T-helper 1 cell treated with Interleukin-12 subunit alpha and Interleukin-12 subunit beta and Interleukin-4 antibody, amounts not matched to agents 30 μg/mL and 1 μg/mL, for 36 hours (primary cell): ENCODE measurements around the gene SLC8B1.
"Not testable (repeated sequence)": the region's sequence is repeated elsewhere in the genome, so short reads cannot be mapped to it uniquely, and the experiment has no call there.

Experiments
- H3K27ac Mint-ChIP-seq: one replicate; pipeline ENCODE4 v1.8.0; 2021; ENCODE audit warnings: mild to moderate bottlenecking, mixed read lengths
- H3K27me3 Mint-ChIP-seq: one replicate; pipeline ENCODE4 v1.8.0; 2021; ENCODE audit warnings: low read depth, mixed read lengths
- H3K36me3 Mint-ChIP-seq: one replicate; pipeline ENCODE4 v1.8.0; 2021; ENCODE audit warnings: low read depth, mixed read lengths
- H3K4me1 Mint-ChIP-seq: one replicate; pipeline ENCODE4 v1.8.0; 2021; ENCODE audit warnings: low read depth, mixed read lengths
- H3K4me3 Mint-ChIP-seq: one replicate; pipeline ENCODE4 v1.8.0; 2021; ENCODE audit warnings: mild to moderate bottlenecking, moderate library complexity, mixed read lengths
- H3K9me3 Mint-ChIP-seq: one replicate; pipeline ENCODE4 v1.8.0; 2021; ENCODE audit warnings: mixed read lengths

Gene SLC8B1

DNA sequence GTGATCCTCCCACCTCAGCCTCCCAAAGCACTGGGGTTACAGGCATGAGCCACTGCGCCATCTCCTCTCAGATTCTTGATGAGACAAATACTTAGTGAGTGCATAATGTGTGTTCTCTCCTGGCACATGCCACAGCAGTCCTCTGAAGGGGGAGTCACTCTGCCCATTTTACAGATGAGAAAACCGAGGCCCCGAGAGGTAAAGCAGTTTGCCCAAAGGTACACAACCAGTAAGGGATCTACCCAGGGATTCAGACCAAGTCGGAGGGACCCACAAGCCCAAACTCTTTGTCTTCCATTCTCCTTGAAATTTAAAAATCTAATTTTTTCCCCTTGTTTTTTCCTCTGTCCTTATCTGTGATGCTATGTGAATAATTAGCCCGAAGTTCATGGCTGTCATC is 29.8 kb upstream of the SLC8B1 start:
- no peak overlapping the region for H3K4me3 Mint-ChIP-seq
- peaks cover 10% of the 10 kb centered on the region for H3K4me1 Mint-ChIP-seq
- H3K27ac Mint-ChIP-seq: no peak overlapping the region
- H3K27me3 Mint-ChIP-seq: no peaks in the 10 kb centered on the region
- H3K36me3 Mint-ChIP-seq: no peaks in the 10 kb centered on the region
- H3K9me3 Mint-ChIP-seq: no peaks in the 10 kb centered on the region

DNA sequence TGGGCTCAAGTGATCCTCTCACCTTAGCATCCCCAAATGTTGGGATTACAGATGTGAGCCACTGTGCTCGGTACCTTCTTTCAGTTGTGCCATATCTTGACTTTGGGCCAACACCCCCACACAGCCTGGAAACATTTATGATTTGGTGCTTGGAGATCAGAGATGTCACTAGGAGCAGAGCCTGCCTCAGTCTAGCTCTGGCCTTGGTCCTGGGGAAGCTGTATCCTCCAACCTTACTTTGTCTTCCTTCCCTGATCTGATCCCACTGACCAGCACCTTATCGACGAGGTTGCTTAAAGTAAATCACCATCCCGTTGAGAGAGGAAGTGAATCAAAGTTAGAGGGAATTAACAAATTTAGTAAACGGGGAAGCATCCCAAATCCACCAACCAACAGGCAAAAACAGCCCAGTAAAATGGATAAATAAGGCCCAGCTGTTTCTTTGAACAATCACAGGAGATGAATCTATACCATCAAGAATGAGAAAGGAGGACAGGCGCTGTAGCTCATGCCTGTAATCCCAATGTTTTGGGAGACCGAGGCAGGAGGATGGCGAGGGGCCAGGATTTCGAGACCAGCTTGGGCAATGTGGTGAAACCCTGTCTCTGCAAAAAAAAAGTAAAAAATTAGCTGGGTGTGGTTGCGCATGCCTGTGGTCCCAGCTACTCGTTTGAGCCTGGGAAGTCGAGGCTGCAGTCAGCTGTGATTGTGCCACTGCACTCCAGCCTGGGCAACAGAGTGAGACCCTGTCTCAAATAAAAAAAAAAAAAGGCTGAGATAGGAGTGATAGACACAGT is 26.9 kb upstream of the SLC8B1 start:
- Mint-ChIP-seq H3K9me3 (no peaks in the 10 kb centered on the region), H3K4me1 (peaks cover 16% of the 10 kb centered on the region), H3K36me3 (no peaks in the 10 kb centered on the region), H3K4me3 (no peak overlapping the region), H3K27me3 (no peaks in the 10 kb centered on the region), H3K27ac (no peak overlapping the region)

DNA sequence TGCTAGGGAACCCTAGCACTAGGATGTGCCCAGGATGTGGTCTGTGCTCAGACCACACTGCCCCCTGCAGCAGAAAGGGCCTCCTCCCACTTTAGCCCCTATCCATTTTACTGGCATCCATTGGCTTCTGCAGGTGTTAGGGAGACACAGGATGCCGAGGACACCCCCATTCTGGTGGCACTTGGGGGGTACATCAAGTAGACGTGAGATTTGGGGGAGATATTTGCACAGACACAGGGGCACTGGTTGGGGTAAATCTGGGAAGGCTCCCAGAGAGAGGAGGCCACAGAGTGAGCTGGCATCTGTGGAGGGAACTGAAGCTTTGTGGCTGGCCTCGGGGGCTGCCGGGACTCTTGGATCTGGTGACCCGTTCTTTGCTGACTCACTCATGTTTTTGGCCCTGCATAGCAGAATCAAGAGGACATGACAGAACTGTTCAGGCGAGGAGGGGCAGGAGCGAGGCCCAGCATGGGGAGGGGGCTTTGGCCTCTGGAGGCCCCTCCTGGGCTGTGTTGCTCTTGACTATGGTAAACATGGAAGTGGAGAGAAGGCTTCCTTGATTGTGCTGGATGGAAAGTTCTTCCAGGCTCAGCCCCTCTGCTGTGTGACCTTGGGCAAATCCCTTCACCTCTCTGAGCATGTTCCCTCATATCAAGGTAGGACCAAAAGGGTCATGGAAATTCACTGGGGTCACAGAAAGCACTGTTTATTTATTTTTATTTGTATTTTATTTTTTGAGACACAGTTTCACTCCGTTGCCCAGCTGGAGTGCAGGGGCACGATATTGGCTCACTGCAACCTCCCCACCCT is 25.2 kb upstream of the SLC8B1 start:
- no peaks in the 10 kb centered on the region for H3K27me3 Mint-ChIP-seq
- H3K4me1 Mint-ChIP-seq: peaks cover 14% of the 10 kb centered on the region
- H3K4me3 Mint-ChIP-seq: peak overlapping the region; percentile 87
- no peaks in the 10 kb centered on the region for H3K36me3 Mint-ChIP-seq
- no peaks in the 10 kb centered on the region for H3K9me3 Mint-ChIP-seq
- no peak overlapping the region for H3K27ac Mint-ChIP-seq

DNA sequence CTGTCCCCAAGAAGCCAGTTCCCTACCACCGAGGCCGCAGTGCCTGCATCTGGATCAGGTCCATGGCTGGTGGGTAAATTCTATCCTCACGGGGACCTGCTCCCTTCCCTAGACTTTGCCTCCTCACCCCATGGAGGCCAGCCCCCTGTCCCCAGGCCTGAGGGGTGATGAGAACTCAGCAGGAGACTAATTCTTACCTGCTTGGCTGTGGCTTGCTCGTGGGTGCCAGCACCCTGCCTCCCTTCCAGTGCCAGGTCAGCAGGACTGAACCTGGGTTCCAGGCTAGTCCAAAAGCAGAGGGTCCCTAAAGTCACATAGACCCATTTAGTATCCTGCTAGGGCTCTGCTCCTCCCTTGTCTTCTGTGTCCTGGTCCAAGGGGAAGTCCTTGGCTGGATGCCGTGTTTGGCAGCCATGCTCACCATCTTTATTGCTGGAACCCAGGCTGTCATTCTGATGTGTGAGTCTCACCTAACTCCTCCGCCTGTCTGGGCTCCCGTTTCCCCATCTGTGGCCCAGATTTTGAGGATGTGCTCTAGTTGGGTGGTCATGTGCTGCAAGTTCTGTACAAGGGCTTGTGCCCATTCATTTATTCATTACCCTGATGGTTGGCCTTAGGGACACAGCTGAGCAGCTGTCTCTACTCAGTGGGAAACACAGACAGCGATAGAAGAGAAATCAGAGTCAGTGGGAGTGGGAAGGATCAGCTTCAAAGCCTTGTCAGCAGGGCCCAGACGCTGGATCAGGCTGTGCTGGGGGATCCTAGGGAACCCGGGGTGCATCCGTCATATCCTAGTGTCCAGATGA is 24.4 kb upstream of the SLC8B1 start:
- Mint-ChIP-seq H3K27me3 (no peaks in the 10 kb centered on the region), H3K4me3 (peak overlapping the region; percentile 87), H3K36me3 (no peaks in the 10 kb centered on the region), H3K27ac (peak overlapping the region; percentile 64), H3K9me3 (no peaks in the 10 kb centered on the region), H3K4me1 (peaks cover 14% of the 10 kb centered on the region)

DNA sequence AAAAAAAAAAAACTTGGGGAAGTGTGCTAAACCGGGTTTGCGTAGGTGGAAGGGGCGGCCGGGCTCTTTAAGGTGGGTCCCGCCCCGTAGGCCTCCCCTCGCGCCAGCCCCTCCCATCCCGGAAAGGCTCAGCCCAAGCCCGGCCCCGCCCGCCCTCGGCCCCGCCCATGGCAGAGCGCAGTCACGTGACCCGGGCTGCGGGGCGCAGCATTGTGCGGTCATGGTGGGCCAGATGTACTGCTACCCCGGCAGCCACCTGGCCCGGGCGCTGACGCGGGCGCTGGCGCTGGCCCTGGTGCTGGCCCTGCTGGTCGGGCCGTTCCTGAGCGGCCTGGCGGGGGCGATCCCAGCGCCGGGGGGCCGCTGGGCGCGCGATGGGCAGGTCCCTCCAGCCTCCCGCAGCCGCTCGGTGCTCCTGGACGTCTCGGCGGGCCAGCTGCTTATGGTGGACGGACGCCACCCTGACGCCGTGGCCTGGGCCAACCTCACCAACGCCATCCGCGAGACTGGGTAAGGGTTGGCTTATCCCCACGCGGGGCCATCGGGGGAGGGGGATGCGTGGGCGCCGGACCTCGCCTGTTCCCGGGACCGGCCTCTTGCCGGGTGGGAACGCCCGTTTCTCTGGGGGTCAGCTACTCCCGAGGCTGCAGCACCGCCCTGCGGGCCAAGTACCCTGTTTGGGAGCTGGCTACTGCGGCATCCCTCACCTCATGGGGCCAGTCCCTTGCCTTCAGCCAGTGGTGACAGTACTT is 23.6 kb upstream of the SLC8B1 start, which contains the start of gene PLBD2:
PLBD2 (plus strand) TSS at position 207 of the 752 bp plus-strand sequence; CDS start at position 221, 14 bp downstream.
- Mint-ChIP-seq H3K27ac (peak within 1 kb of the TSS; percentile 64), H3K4me3 (peak within 1 kb of the TSS; percentile 87), H3K27me3 (no peaks in the 10 kb centered on the region), H3K36me3 (no peaks in the 10 kb centered on the region), H3K9me3 (no peaks in the 10 kb centered on the region), H3K4me1 (peaks cover 14% of the 10 kb centered on the region)

DNA sequence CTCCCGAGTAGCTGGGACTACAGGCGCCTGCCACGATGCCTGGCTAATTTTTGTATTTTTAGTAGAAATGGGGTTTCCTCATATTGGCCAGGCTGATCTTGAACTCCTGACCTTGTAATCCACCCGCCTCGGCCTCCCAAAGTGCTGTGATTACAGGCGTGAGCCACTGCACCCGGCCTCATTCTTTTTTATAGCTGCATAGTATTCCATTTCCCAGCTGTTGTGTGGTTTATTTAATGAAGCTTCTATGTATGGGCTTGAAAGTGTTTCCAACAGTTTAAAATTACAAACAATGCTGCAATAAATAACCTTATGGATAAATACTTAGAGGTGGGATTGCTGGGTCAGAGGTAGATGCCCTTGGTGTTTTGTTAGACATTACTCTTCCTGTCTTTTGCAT is 19.3 kb upstream of the SLC8B1 start:
- not testable (repeated sequence) for H3K27ac Mint-ChIP-seq, H3K4me3 Mint-ChIP-seq
- peaks cover 20% of the 10 kb centered on the region for H3K27me3 Mint-ChIP-seq

DNA sequence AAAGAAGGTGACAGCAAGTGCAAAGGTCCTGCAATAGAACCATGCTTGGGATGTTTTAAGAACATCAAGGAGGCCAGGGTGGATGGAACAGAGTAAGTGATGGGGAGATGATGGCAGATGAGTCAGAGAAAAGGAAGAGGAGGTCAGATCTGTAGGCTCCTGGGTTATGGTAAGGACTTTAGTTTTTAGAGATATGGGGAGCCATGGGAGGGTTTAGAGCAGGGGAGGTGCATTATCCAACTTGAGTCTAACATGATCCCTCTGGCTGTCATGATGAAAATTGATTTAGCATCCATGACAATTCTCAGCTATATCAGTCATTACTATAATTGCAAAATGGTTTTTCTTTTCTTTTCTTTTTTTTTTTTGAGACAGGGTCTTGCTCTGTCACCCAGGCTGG is 16.2 kb upstream of the SLC8B1 start:
- peaks cover 23% of the 10 kb centered on the region for H3K27me3 Mint-ChIP-seq
- no peaks in the 10 kb centered on the region for H3K36me3 Mint-ChIP-seq
- H3K9me3 Mint-ChIP-seq: no peaks in the 10 kb centered on the region
- no peak overlapping the region for H3K4me3 Mint-ChIP-seq
- no peaks in the 10 kb centered on the region for H3K4me1 Mint-ChIP-seq
- no peak overlapping the region for H3K27ac Mint-ChIP-seq

More for the DNA sequence above, 19.3 kb upstream of the SLC8B1 start:
- H3K4me1 Mint-ChIP-seq, H3K36me3 Mint-ChIP-seq, H3K9me3 Mint-ChIP-seq: not testable (repeated sequence)

DNA sequence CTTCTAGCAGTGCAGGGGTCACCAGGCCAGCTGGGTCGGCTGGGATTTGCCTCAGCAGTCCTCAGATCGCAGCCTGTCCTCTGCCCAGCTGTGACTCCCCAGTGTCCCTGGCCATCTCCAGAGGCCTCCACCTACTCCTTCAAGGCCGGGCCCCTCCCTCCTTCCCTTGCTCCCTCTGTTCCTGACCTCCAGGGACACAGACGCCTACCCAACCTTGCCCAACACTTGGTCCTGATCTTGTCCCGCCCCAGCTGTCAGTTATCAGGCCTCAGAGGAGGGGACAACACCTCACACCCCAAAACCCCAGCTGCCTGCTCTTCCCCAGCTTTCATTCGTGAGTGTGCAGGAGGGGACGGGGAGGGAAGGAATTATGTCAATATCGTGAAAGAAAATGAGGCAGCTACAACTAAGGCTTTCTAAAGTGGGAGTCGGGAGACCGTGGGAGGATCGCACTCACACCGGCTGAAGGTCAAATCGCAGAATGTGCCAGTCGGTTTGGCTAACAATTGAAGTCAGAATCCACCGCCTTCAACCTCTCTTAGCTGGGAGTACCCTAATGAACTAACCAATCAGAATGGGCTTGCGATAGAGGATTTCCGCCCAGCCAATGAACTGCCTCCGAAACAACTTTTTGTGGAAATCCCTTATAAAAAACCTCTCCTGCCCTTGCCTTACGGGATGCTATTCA is 14.1 kb upstream of the SLC8B1 start:
- Mint-ChIP-seq H3K36me3 (no peaks in the 10 kb centered on the region), H3K27me3 (peaks cover 23% of the 10 kb centered on the region), H3K9me3 (no peaks in the 10 kb centered on the region), H3K4me1 (no peaks in the 10 kb centered on the region), H3K4me3 (no peak overlapping the region), H3K27ac (no peak overlapping the region)

DNA sequence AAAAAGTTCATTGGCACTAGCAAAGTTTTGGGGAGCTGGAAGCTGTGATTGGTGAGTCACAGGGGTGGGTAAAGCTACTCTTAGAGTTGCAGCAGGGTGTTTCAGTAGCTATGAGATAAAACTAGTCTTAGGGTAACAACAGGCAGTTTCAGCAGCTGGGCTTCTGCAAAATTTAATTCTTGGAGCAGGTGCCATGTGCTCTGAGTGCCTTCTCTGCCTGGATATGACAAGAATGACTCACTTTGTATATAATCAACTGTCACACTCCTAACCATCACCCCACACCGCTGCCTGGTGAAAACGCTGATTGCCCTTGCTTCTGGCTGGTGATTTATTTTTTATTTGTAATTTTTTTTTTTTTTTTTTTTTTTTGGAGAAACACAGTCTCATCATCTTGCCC is 13.0 kb upstream of the SLC8B1 start:
- Mint-ChIP-seq H3K36me3 (no peaks in the 10 kb centered on the region), H3K4me1 (no peaks in the 10 kb centered on the region), H3K9me3 (no peaks in the 10 kb centered on the region), H3K27me3 (peaks cover 21% of the 10 kb centered on the region), H3K4me3 (no peak overlapping the region), H3K27ac (no peak overlapping the region)

DNA sequence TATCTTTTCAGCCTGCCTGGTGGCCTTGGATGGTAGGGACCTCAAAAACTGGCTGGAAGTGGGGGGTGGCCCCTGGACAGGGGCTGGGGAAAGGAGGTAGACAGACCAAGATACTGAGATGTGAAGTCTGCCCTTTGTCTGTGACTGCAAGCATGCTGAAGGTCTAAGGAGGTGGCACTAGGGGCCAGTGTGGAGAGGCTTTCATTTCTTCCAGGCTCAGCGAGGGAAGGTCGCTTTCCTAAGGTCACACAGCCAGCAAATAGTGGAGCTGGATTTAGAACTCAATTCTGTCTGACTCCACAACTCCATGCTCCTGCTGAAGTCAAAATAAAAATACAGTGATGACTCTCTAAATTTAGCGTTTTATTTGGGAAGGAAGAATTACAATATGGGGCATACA is 12.2 kb upstream of the SLC8B1 start:
- Mint-ChIP-seq H3K27me3 (peaks cover 15% of the 10 kb centered on the region), H3K9me3 (no peaks in the 10 kb centered on the region), H3K4me1 (no peaks in the 10 kb centered on the region), H3K36me3 (no peaks in the 10 kb centered on the region), H3K4me3 (no peak overlapping the region), H3K27ac (no peak overlapping the region)

DNA sequence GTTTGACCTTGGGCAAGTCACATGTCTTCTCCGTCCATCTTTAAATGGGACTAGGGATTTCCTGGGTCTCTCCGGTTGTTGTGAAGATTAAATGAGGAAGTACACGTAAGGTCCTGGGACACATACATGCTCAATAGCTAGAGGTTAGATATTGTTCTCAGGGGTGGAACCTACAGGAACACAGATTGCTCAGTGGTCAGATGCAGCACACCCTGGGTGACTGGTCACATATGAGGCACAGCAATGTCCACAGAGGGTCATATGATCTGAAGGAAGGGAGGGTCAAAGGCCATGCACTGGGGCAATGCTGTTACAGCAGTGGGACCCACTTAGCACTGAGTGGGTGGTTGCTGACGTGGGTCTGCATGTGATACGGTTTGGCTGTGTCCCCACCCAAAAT is 11.4 kb upstream of the SLC8B1 start:
- H3K36me3 Mint-ChIP-seq: no peaks in the 10 kb centered on the region
- no peaks in the 10 kb centered on the region for H3K4me1 Mint-ChIP-seq
- no peak overlapping the region for H3K4me3 Mint-ChIP-seq
- H3K27me3 Mint-ChIP-seq: peaks cover 19% of the 10 kb centered on the region
- H3K9me3 Mint-ChIP-seq: no peaks in the 10 kb centered on the region
- no peak overlapping the region for H3K27ac Mint-ChIP-seq

DNA sequence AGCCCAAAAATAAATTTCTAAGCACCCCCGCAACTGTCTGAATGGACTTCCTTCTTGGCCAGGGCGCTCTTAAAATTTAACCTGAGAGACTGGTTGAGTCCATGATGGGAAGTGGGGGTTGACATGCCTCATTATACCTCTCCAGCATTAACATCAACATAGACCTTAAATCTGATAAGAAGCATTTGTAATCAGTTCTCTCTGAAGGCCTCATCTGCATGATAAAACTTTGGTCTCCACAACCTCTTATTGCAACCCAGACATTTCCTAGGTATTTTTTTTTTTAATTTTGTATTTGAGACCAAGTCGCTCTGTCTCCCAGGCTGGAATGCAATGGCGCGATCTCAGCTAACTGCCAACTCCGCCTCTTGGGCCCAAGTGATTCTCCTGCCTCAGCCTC is 10.4 kb upstream of the SLC8B1 start:
- H3K4me1 Mint-ChIP-seq: no peaks in the 10 kb centered on the region
- H3K27me3 Mint-ChIP-seq: peaks cover 18% of the 10 kb centered on the region
- H3K27ac Mint-ChIP-seq: no peak overlapping the region
- no peaks in the 10 kb centered on the region for H3K36me3 Mint-ChIP-seq
- H3K9me3 Mint-ChIP-seq: no peaks in the 10 kb centered on the region
- no peak overlapping the region for H3K4me3 Mint-ChIP-seq

DNA sequence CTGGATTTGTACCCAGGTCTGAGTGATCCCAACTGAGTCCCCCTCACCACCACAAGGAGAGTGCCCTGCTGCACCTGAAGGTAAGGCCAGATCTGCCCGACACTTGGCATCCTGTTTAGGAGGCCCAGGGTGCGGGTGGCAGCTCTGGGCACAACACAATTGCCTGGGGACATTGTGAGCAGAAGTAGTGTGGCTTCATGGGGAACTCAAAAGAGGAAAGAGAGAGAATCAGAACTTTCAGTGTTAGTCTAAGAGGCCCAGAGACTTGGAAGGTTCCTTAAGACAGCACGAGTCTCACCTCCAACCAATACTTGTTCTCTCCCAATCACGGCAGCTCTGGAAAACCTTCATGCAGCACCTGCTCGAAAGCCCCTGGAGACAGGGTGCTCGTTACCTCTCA is 6.6 kb upstream of the SLC8B1 start:
- Mint-ChIP-seq H3K4me3 (no peak overlapping the region), H3K36me3 (no peaks in the 10 kb centered on the region), H3K9me3 (no peaks in the 10 kb centered on the region), H3K27me3 (peaks cover 9% of the 10 kb centered on the region), H3K27ac (no peak overlapping the region), H3K4me1 (no peaks in the 10 kb centered on the region)
